Upper lobe of right lung (tissue), 1 donor: ENCODE measurements around the gene VPS25. TPM values are rescaled to one million over a fixed set of nuclear protein-coding genes. Genes with fewer than 3 reads are reported as not detected.
A peak's percentile ranks its signal among the peaks of the same experiment; 100 is the strongest.

Experiments
- ATAC-seq: fragments of 200-7000 bp; cut with Tn5 transposase; one replicate; pipeline ENCODE4 v1.9.1; 2020; ENCODE audit warnings: mild to moderate bottlenecking, moderate library complexity
- DNase-seq: peaks from one replicate; pipeline ENCODE4 v3.0.0-alpha.2; 2020
- H3K27ac ChIP-seq: fragments of 200-600 bp; one replicate; pipeline ENCODE4 v1.8.0; 2022
- H3K27me3 ChIP-seq: fragments of 200-600 bp; one replicate; pipeline ENCODE4 v1.8.0; 2022; ENCODE audit warnings: mild to moderate bottlenecking
- H3K36me3 ChIP-seq: fragments of 200-600 bp; one replicate; pipeline ENCODE4 v1.8.0; 2022
- H3K4me1 ChIP-seq: fragments of 200-600 bp; one replicate; pipeline ENCODE4 v1.8.0; 2022
- H3K4me3 ChIP-seq: fragments of 200-600 bp; one replicate; pipeline ENCODE4 v1.8.0; 2022; ENCODE audit warnings: mild to moderate bottlenecking
- H3K9me3 ChIP-seq: fragments of 200-600 bp; one replicate; pipeline ENCODE4 v1.8.0; 2022
- CTCF ChIP-seq: fragments of 200-600 bp; IDR thresholded peaks from one replicate; pipeline ENCODE4 v1.8.0; 2022; ENCODE audit warnings: antibody characterized with exemption
- intact Hi-C: fragments of 100-400 bp; cut with DNase I; formaldehyde crosslinking; loops from one replicate; pipeline ENCODE4 v1.11.0; 2022
- total RNA-seq: library from RNA; stranded (reverse); fragmentation: NEBNext Ultra II Directional; extraction: Animal tissue kit (Norgen Biotek cat#: 25700); gene quantifications from one replicate; pipeline ENCODE4 v1.2.1, GENCODE V29; 2021
- donor health status: DM: no; HTN: yes; CAD: no; lungs with severe emphysema.

VPS25 gene
- total RNA-seq, 1 donor from 2014 or later, result 42.3 TPM

- Histone ChIP-seq H3K9me3 (no peaks in the 10 kb centered on the region), H3K36me3 (no peaks in the 10 kb centered on the region), H3K27ac (no peak overlapping the region), H3K4me1 (peaks cover 4% of the 10 kb centered on the region), H3K4me3 (no peak overlapping the region), H3K27me3 (peaks cover 61% of the 10 kb centered on the region)
- DNase-seq (no peak), ATAC-seq (peak; percentile 12)
- no peak for TF ChIP-seq CTCF
- intact Hi-C loops, result no loop called here
Observed at GRCh38 chr17:42784811-42785592, 11.8 kb downstream of the VPS25 start.

GRCh38 chr17:42787266-42787665, 14.0 kb downstream of the VPS25 start:
- no peak for TF ChIP-seq CTCF
- H3K27ac ChIP-seq, result no peak overlapping the region
- H3K4me3 ChIP-seq, result no peak overlapping the region
- H3K27me3 ChIP-seq, result peaks cover 43% of the 10 kb centered on the region
- no peaks in the 10 kb centered on the region for H3K36me3 ChIP-seq
- ATAC-seq (no peak), DNase-seq (no peak)
- no peaks in the 10 kb centered on the region for H3K9me3 ChIP-seq
- intact Hi-C loops, result no loop called here
- H3K4me1 ChIP-seq, result peaks cover 4% of the 10 kb centered on the region

- no peak for ATAC-seq
- TF ChIP-seq CTCF, result no peak
Observed at GRCh38 chr17:42791948-42792347, 18.7 kb downstream of the VPS25 start.

GRCh38 chr17:42792545-42792944, 19.3 kb downstream of the VPS25 start:
- Histone ChIP-seq H3K27ac (no peak overlapping the region), H3K4me1 (peaks cover 9% of the 10 kb centered on the region), H3K9me3 (no peaks in the 10 kb centered on the region), H3K4me3 (no peak overlapping the region), H3K36me3 (no peaks in the 10 kb centered on the region), H3K27me3 (peaks cover 8% of the 10 kb centered on the region)
- DNase-seq (no peak), ATAC-seq (no peak)
- no peak for TF ChIP-seq CTCF
- intact Hi-C loops, result no loop called here

More at GRCh38 chr17:42791948-42792347, 18.7 kb downstream of the VPS25 start:
- no peak overlapping the region for H3K4me3 ChIP-seq
- H3K36me3 ChIP-seq, result no peaks in the 10 kb centered on the region
- H3K4me1 ChIP-seq, result peaks cover 3% of the 10 kb centered on the region
- H3K27ac ChIP-seq, result no peak overlapping the region
- intact Hi-C loops, result no loop called here
- no peak for DNase-seq
- H3K27me3 ChIP-seq, result peaks cover 9% of the 10 kb centered on the region
- H3K9me3 ChIP-seq, result no peaks in the 10 kb centered on the region

GRCh38 chr17:42795061-42795460, 21.8 kb downstream of the VPS25 start:
- H3K27ac ChIP-seq, result no peak overlapping the region
- intact Hi-C loops, result no loop called here

More at GRCh38 chr17:42795061-42795460, 21.8 kb downstream of the VPS25 start:
- no peak overlapping the region for H3K4me3 ChIP-seq
- ATAC-seq (no peak), DNase-seq (no peak)
- H3K9me3 ChIP-seq, result no peaks in the 10 kb centered on the region
- TF ChIP-seq CTCF, result no peak
- H3K36me3 ChIP-seq, result no peaks in the 10 kb centered on the region
- H3K27me3 ChIP-seq, result no peaks in the 10 kb centered on the region
- H3K4me1 ChIP-seq, result peaks cover 18% of the 10 kb centered on the region
